ENCODE results near the gene RSF1. TPM values are rescaled to one million over a fixed set of nuclear protein-coding genes. Genes with fewer than 3 reads are reported as not detected.

RSF1 gene
- total and polyA plus RNA-seq, 8 donors = 4.9 to 230 (median 74.4) TPM

- Histone ChIP-seq H3K9me3 (peaks cover under 1 to 5% (median 3%) of the 10 kb centered on the region in 4 donors), H3K4me1 (no peaks in the 10 kb centered on the region), H3K27me3 (no peaks in the 10 kb centered on the region), H3K36me3 (peaks cover 2 to 85% (median 75%) of the 10 kb centered on the region in 4 donors), H3K4me3 (no peak overlapping the region), H3K27ac (no peak overlapping the region)
- intact Hi-C loops (cut with DNase I; ENCODE audit: low total_unique reads) = no loop called here
- no peak for TF ChIP-seq CTCF (IDR thresholded peaks at IDR 0.05)
- TF ChIP-seq POLR2AphosphoS5 (IDR thresholded peaks at IDR 0.05) = no peak
- 96 to 99% (median 98%) methylated on average over 2 of the region's 2 CpGs for WGBS, 5 donors
- DNase-seq = no peak
Measured at GRCh38 chr11:77736473-77736872, 84.0 kb downstream of the RSF1 start.

GRCh38 chr11:77734890-77735289, 85.6 kb downstream of the RSF1 start:
- Histone ChIP-seq H3K27me3 (no peaks in the 10 kb centered on the region), H3K4me1 (no peaks in the 10 kb centered on the region), H3K4me3 (no peak overlapping the region), H3K36me3 (peaks cover 7 to 80% (median 75%) of the 10 kb centered on the region in 4 donors), H3K9me3 (peaks cover 9 to 16% (median 14%) of the 10 kb centered on the region in 4 donors), H3K27ac (no peak overlapping the region)
- intact Hi-C loops (cut with DNase I; ENCODE audit: low total_unique reads) = no loop called here
- no peak for DNase-seq
- WGBS, 5 donors = 94 to 98% (median 98%) methylated on average over 26 of the region's 26 CpGs
- TF ChIP-seq POLR2AphosphoS5 (IDR thresholded peaks at IDR 0.05) (no peak), CTCF (IDR thresholded peaks at IDR 0.05) (no peak), EP300 (IDR thresholded peaks at IDR 0.05) (no peak), POLR2A (IDR thresholded peaks at IDR 0.05) (no peak)

- no peaks in the 10 kb centered on the region for H3K27me3 ChIP-seq
- intact Hi-C loops (cut with DNase I; ENCODE audit: low total_unique reads) = no loop called here
- peaks cover 7 to 53% (median 49%) of the 10 kb centered on the region in 4 donors for H3K36me3 ChIP-seq
- no peak for DNase-seq
- H3K4me3 ChIP-seq = no peak overlapping the region
- peaks cover 9 to 16% (median 14%) of the 10 kb centered on the region in 4 donors for H3K9me3 ChIP-seq
- TF ChIP-seq EP300 (IDR thresholded peaks at IDR 0.05) (no peak), POLR2AphosphoS5 (IDR thresholded peaks at IDR 0.05) (no peak), POLR2A (IDR thresholded peaks at IDR 0.05) (no peak), CTCF (IDR thresholded peaks at IDR 0.05) (no peak)
- H3K4me1 ChIP-seq = no peaks in the 10 kb centered on the region
- H3K27ac ChIP-seq = no peak overlapping the region
- 93 to 98% (median 95%) methylated on average over 2 of the region's 2 CpGs for WGBS, 5 donors
Measured at GRCh38 chr11:77732143-77732542, 88.4 kb downstream of the RSF1 start.

- no peak for TF ChIP-seq CTCF (IDR thresholded peaks at IDR 0.05)
- intact Hi-C loops (cut with DNase I; ENCODE audit: low total_unique reads) = no loop called here
- Histone ChIP-seq H3K4me3 (no peak overlapping the region), H3K9me3 (peaks cover 9 to 16% (median 14%) of the 10 kb centered on the region in 4 donors), H3K36me3 (peaks cover 7 to 41% (median 39%) of the 10 kb centered on the region in 4 donors), H3K27ac (no peak overlapping the region), H3K27me3 (no peaks in the 10 kb centered on the region), H3K4me1 (peaks cover 0 to 5% (median 0%) of the 10 kb centered on the region in 4 donors)
- no peak for DNase-seq
- 95 to 99% (median 97%) methylated on average over 3 of the region's 3 CpGs for WGBS, 5 donors
Measured at GRCh38 chr11:77730789-77731188, 89.7 kb downstream of the RSF1 start.

All from stomach (tissue), 9 donors.